Panc1 (cell line): Measurements from ENCODE around the gene CEMIP. TPM values are rescaled to one million over a fixed set of nuclear protein-coding genes. Genes with fewer than 3 reads are reported as not detected.

Experiments used
- ATAC-seq: fragments of 200-7000 bp; cut with Tn5 transposase; 2 replicates; pipeline ENCODE4 v1.9.1; 2020; ENCODE audit warnings: mild to moderate bottlenecking, moderate library complexity
- BruUV-seq: library from RNA; stranded (reverse); fragments of 400-500 nt; replicated peaks from 2 replicates; lab custom pipeline; 2021; lab: Mats Ljungman, UMichigan
- CTCF ChIA-PET: fragments of 300-600 bp; sonication (Branson Sonifier 250); formaldehyde crosslinking; loops from one replicate; lab custom pipeline; 2022; ENCODE audit warnings: antibody characterized with exemption; lab: Charles Lee
- POLR2A ChIA-PET: fragments of 300-600 bp; sonication (Branson Sonifier 250); formaldehyde crosslinking; loops from one replicate; lab custom pipeline; 2022; ENCODE audit warnings: antibody characterized with exemption; lab: Charles Lee
- DNase-seq: peaks from one replicate; pipeline ENCODE4 v3.0.0-alpha.2; 2010; ENCODE audit warnings: low read depth, low spot score
- H3K27ac ChIP-seq: 2 replicates; pipeline ENCODE4 v1.5.1; 2011; ENCODE audit warnings: mild to moderate bottlenecking, low read length, inconsistent platforms
- H3K27me3 ChIP-seq: fragments of 200-500 bp; sonication (Bioruptor generic); 2 replicates; pipeline ENCODE4 v1.6.0; 2014; ENCODE audit warnings: low read length, inconsistent platforms; ENCODE audit not compliant: control insufficient read depth, insufficient read depth
- H3K36me3 ChIP-seq: fragments of 200-500 bp; sonication (Bioruptor generic); 2 replicates; pipeline ENCODE4 v1.5.1; 2014; ENCODE audit warnings: inconsistent platforms, mild to moderate bottlenecking, low read length, moderate library complexity; ENCODE audit not compliant: control insufficient read depth, insufficient read depth
- H3K4me1 ChIP-seq: 2 replicates; pipeline ENCODE4 v1.5.1; 2011; ENCODE audit warnings: inconsistent platforms, mild to moderate bottlenecking, low read length, moderate library complexity; ENCODE audit not compliant: control insufficient read depth, insufficient read depth
- H3K4me3 ChIP-seq, 2 experiments: 2 replicates each; pipeline ENCODE4 v1.5.1; 2011 to 2012; ENCODE audit warnings: low read depth in 2 of 2, low read length in 2 of 2, mild to moderate bottlenecking in 2 of 2, inconsistent platforms in 1 of 2, moderate library complexity in 1 of 2
- H3K9me3 ChIP-seq: fragments of 200-500 bp; sonication (Bioruptor generic); 2 replicates; pipeline ENCODE4 v1.5.1; 2014; ENCODE audit warnings: low read depth, mild to moderate bottlenecking, inconsistent platforms, low read length, moderate library complexity; ENCODE audit not compliant: control insufficient read depth, insufficient read depth
- CTCF ChIP-seq: fragments of 450-650 bp; IDR thresholded peaks from 2 replicates; pipeline ENCODE4 v1.5.1; 2017; ENCODE audit warnings: mild to moderate bottlenecking
- POLR2AphosphoS5 ChIP-seq: IDR thresholded peaks from 2 replicates; pipeline ENCODE4 v1.6.1; 2012; ENCODE audit warnings: mild to moderate bottlenecking, low read depth, low read length, moderate library complexity
- REST ChIP-seq, 2 experiments: IDR thresholded peaks; 2 replicates each; pipeline ENCODE4 v1.6.1; 2011 to 2012; ENCODE audit warnings: low read depth in 2 of 2, control low read depth in 1 of 2, low read length in 1 of 2, mild to moderate bottlenecking in 1 of 2, moderate library complexity in 1 of 2; ENCODE audit not compliant: insufficient read depth in 1 of 2
- SIN3A ChIP-seq: IDR thresholded peaks from 2 replicates; pipeline ENCODE4 v1.6.1; 2012; ENCODE audit warnings: low read depth, mild to moderate bottlenecking, low read length, moderate library complexity, borderline replicate concordance; ENCODE audit not compliant: insufficient read depth
- TCF7L2 ChIP-seq: IDR thresholded peaks from 2 replicates; pipeline ENCODE4 v1.6.1; 2011; ENCODE audit warnings: mild to moderate bottlenecking, low read depth, low read length, inconsistent platforms
- in situ Hi-C: cut with HindIII; loops from 2 replicates; pipeline ENCODE4 v1.10.0; 2016; ENCODE audit warnings: low sequenced_read_pairs, low pct_unique_long_range_greater_than_20kb
- intact Hi-C: fragments of 100-400 bp; cut with micrococcal nuclease; formaldehyde crosslinking; loops from one replicate; pipeline ENCODE4 v1.10.0; 2022; ENCODE audit not compliant: unreplicated experiment
- total RNA-seq: library from RNA; stranded (reverse); gene quantifications from one replicate; pipeline ENCODE4 v1.2.1, GENCODE V29; 2021; ENCODE audit not compliant: unreplicated experiment

CEMIP gene
- total RNA-seq, 1 experiment from 2014 or later, result 0.46 TPM

- H3K27me3 ChIP-seq, result no peaks in the 10 kb centered on the region
- in situ Hi-C loops, result no loop called here
- intact Hi-C loops, result no loop called here
- ATAC-seq (no peak), DNase-seq (no peak)
- H3K4me3 ChIP-seq, result no peak overlapping the region
- H3K36me3 ChIP-seq, result no peaks in the 10 kb centered on the region
- H3K4me1 ChIP-seq, result no peaks in the 10 kb centered on the region
- H3K27ac ChIP-seq, result no peak overlapping the region
- ChIA-PET CTCF (interaction anchor here (0.6 kb wide), 1 partner anchor 209 kb away, joined by 10 read pairs; no protein-coding TSS in a partner anchor), POLR2A (no interaction called here)
- BruUV-seq, result no TSS peak
- no peak for TF ChIP-seq SIN3A
- no peak for TF ChIP-seq POLR2AphosphoS5
- TF ChIP-seq REST (IDR thresholded peaks at IDR 0.05; ENCODE audit: insufficient read depth in 1 of 2, low read depth in 2 of 2, low read length in 1 of 2), result no peak
- TF ChIP-seq TCF7L2, result no peak
- no peak for TF ChIP-seq CTCF
- H3K9me3 ChIP-seq, result no peaks in the 10 kb centered on the region; the same call in 1 of the 2 replicates
These were observed 28.6 kb upstream of the CEMIP start for GRCh38 chr15:80750575-80750974.

GRCh38 chr15:80752204-80752603, 27.0 kb upstream of the CEMIP start:
- in situ Hi-C loops (no loop called here), intact Hi-C loops (no loop called here)
- no peak for DNase-seq
- Histone ChIP-seq H3K27ac (no peak overlapping the region), H3K36me3 (no peaks in the 10 kb centered on the region), H3K4me3 (no peak overlapping the region), H3K27me3 (no peaks in the 10 kb centered on the region), H3K9me3 (no peaks in the 10 kb centered on the region), H3K4me1 (no peaks in the 10 kb centered on the region)
- ATAC-seq, result no peak
- ChIA-PET POLR2A (no interaction called here), CTCF (interaction anchor here (0.9 kb wide), 1 partner anchor 184 kb away, joined by 3 read pairs; no protein-coding TSS in a partner anchor)
- TF ChIP-seq POLR2AphosphoS5, result no peak
- no peak for TF ChIP-seq CTCF
- TF ChIP-seq TCF7L2, result no peak
- no peak for TF ChIP-seq REST (IDR thresholded peaks at IDR 0.05; ENCODE audit: insufficient read depth in 1 of 2, low read depth in 2 of 2, low read length in 1 of 2)
- TF ChIP-seq SIN3A, result no peak
- BruUV-seq, result no TSS peak
